HG03575 (cell line): ENCODE measurements around the gene DSCAM.

Source experiments
- ATAC-seq: cut with Tn5 transposase; IDR thresholded peaks from one replicate; pipeline ENCODE4 v1.9.1; 2021; ENCODE audit not compliant: unreplicated experiment, insufficient number of reproducible peaks, low FRiP score; ENCODE audit errors: extremely low read depth

The DSCAM gene

GRCh38 chr21:40842197-40842552 lies 4.8 kb downstream of the DSCAM start:
- ATAC-seq: no peak

- no peak for ATAC-seq
Measured at GRCh38 chr21:40841524-40842196, 5.3 kb downstream of the DSCAM start.

DNA sequence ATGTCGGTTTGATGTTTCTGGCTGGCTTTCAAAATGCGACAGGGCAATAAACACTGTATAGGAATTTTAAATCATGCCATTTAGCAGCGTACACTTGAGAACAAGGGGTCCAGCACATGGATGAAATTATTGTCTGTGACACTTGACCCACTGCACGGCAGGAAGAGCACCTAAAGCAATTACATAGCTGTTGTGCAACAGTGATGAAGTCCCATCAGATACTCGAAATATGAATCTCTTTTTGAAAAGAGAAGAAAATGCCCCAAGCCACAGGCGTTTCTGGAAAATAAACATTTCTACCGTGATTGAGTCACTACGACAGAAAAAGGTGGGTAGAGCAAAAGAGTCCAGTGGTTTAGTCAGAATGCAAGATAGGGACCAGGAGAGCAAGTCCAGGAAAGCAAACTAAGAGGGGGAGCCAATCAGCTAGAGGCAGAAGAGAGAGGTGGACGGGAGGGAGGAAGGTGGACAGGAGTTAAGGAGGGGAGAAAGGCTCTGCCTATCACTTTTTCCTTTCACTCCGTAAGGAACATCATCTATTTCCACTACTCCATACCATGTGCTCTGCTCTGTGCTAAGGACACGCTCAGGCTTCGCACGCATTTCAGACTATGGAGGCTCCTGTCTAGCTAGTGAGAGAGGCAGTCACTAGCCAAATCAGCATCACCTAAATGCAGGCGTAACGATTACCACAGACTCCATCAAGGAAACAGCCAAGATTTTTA lies 6.4 kb downstream of the DSCAM start:
- ATAC-seq: no peak

- no peak for ATAC-seq
Measured at GRCh38 chr21:40839521-40839920, 7.4 kb downstream of the DSCAM start.

DNA sequence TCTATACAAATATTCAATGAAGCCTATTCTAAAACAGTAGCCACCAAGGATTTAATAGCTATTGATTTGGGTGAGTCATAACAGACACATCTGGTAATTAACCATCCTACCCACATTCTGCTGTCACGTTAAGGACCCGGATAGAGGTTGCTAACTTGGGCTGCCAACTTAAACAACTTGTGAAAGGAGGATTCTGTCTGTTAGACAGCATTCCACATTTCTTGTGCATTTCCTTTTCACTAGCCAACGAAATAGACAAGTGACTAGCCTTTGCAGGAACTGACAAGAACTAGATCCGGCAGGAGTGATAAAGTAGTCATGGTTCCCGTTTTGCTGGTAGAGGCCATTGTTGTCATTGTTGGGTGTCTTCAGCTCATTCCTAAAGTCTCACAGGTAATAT lies 9.5 kb downstream of the DSCAM start:
- ATAC-seq: no peak

DNA sequence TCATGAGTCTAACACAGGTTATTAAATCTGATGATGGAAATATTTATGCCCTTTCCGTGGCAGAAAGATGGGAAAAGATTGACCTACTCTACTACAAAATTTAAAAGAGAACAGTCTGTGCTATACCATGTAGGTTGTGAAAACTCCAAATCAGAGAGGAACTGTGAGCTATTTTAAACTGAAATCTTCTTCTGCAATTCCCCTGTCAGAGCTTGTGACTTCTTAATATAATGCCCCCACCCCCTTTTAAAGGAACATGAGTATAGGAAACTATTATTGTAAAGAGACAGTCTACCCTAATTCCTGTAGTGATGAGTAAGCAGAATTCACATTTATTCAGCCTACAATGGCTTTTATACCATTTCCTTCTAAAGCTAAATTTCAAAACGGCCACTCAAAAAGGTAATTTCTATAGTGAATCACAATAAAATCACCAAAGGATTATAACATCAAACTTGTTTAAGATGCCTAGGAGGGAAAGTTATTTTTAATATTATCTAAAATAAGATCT lies 11.7 kb downstream of the DSCAM start:
- no peak for ATAC-seq

- ATAC-seq: no peak
Measured at GRCh38 chr21:40833184-40833583, 13.8 kb downstream of the DSCAM start.

DNA sequence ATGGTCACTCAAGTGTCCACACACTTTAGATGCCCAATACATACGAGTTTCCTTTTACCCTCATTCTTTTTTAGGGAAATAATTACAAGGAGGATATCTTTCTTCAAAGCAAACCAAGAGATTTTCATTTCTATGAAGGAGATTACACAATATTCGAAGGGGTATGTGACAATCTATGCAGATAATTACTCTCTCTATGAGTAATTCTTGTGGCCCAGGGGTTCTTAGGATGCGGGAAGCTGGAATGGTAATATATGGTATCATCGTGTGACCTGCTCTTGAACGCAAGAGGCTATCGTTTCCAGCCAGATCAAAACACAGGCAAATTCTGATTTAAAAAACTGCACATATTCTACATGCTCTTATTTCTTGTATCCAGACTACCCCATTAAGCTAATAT lies 14.6 kb downstream of the DSCAM start:
- no peak for ATAC-seq

DNA sequence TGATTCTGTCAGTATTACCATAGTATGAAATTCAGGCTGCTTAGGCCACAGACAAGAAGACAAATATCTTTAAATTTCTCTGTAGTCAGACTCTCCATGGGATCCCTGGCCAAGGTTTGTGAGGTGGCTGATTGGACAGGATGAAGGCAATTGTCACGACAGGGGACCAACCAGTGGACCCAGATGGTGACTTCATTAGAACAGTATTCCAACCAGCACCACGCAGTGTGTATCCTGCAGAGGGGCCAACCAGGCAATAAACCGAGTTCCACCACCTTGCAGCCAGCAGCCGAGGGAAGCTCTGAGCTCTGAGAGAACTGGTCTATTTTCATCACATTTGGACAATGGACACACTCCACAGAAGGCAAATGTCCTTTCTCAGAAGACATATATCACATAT lies 16.1 kb downstream of the DSCAM start:
- ATAC-seq: no peak

DNA sequence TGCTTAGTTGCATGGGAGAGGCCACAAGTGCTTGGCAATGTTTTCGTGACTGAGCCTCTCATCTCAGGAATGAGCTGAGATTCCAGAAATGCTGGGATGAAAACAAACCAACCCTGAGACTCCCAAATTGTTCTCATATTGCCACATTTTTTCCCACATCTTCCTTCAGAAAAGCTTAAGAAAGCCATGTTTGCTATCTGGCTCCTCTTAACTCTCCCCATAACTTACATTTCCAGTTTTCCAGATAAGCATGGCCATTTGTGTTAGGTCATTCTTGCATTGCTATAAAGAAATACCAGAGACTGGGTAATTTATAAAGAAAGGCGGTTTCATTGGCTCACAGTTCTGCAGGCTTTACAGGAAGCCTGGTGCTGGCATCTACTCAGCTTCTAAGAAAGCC lies 17.2 kb downstream of the DSCAM start:
- ATAC-seq: no peak

GRCh38 chr21:40829308-40829707 lies 17.6 kb downstream of the DSCAM start:
- ATAC-seq: no peak

DNA sequence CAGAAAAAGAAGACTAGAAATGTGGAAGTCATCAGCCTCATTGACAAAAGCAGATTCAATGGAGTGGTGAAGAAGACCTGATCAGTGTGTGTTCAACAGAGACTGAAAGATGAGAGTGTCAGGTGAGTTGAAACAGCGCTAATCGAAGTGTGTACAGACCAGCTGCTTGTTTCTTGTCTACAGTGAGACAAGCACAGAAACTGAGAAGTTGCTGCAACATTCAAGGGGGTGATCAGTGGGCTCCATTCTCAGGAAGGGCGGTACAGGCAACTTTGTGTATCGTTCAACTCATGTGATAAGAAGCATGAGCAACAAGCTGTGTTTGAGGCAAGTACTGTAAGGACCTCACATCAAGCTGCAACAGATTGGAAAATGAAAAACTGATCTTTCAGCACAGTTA lies 19.4 kb downstream of the DSCAM start:
- ATAC-seq: no peak

GRCh38 chr21:40819071-40819900 lies 27.7 kb downstream of the DSCAM start:
- ATAC-seq: no peak

DNA sequence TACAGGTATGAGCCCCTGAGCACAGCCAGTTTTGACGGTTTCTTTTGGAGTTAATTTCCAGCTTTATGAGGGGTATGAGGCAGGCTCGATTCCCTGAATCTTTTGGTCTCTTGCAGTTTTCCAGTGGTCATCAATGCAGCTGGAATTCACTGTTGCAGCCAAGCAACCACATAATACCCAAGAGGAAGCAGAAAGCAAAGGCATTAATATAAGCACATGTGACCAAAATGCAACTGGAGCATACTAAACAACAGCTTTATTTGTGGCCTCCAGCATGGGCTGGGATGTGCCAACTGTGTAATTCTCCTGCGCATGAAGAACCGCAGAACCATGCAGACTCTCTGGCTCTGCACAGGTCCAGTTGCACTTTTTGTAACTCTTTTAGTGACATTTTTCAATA lies 33.0 kb downstream of the DSCAM start:
- ATAC-seq: no peak

- ATAC-seq: no peak
Measured at GRCh38 chr21:40809673-40810197, 37.2 kb downstream of the DSCAM start.

- no peak for ATAC-seq
Measured at GRCh38 chr21:40803101-40803500, 43.9 kb downstream of the DSCAM start.

DNA sequence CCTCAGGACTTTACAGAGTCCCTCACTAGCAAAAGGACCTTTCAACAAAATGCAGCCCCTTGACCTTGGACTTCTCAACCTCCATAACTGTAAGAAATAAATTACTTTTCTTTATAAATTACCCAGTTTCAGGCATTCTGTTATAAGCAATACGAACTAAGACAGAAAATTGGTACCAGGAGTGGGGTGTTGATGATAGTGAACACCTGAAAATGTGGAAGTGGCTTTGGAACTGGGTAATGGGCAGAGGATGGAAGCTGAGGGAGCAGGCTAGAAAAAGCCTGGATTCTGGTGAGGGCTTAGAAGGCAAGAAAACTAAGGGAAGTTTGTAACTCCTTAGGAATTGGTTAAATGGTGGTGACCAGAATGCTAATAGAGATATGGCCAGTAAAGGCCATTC lies 46.8 kb downstream of the DSCAM start:
- ATAC-seq: no peak

- ATAC-seq: no peak
Measured at GRCh38 chr21:40797891-40798290, 49.1 kb downstream of the DSCAM start.

DNA sequence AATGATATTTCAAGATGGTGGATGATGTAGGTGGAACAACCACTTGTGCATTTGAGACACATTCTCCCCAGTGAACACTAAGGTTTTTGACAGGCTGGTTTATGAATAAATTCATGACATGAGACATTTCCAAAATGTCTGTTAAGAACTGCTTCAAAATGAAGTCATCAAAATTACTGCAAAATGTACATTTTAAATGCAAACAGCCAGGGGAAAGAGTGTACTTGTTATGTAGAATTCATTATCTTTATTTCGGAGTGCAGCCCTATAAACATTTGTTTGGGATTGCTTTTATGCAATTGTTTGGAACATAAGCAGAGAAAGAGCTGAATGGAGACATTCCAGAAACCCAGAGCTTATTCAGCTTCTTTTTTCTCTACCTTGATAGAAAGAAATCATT lies 49.5 kb downstream of the DSCAM start:
- no peak for ATAC-seq

- no peak for ATAC-seq
Measured at GRCh38 chr21:40796464-40796863, 50.5 kb downstream of the DSCAM start.
